CD4-positive, CD25-positive, alpha-beta regulatory T cell (primary cell): Measurements from ENCODE around the gene STARD10. TPM values are rescaled to one million over a fixed set of nuclear protein-coding genes. Genes with fewer than 3 reads are reported as not detected.

Experiments used
- ATAC-seq, 2 donors: fragments of 150-1000 bp; cut with Tn5 transposase; one replicate each; pipeline ENCODE4 v1.10.0; 2021; ENCODE audit warnings: low read depth in 2 of 2, moderate number of reproducible peaks in 2 of 2, moderate library complexity in 1 of 2
- DNase-seq, 3 donors: peaks; one replicate each; pipeline versions ENCODE4 v3.0.0 to v3.0.0-alpha.2; 2012 to 2022; ENCODE audit warnings: mixed read lengths in 1 of 3
- H3K27ac ChIP-seq: one replicate; pipeline ENCODE4 v1.7.0; 2013; ENCODE audit warnings: mild to moderate bottlenecking, low read length; ENCODE audit not compliant: insufficient read depth, poor library complexity, severe bottlenecking
- H3K27me3 ChIP-seq: one replicate; pipeline ENCODE4 v1.7.0; 2013; ENCODE audit warnings: low read length; ENCODE audit not compliant: control insufficient read depth, insufficient read depth
- H3K36me3 ChIP-seq: one replicate; pipeline ENCODE4 v1.7.0; 2013; ENCODE audit warnings: mild to moderate bottlenecking, low read length, moderate library complexity; ENCODE audit not compliant: control insufficient read depth, insufficient read depth
- H3K4me1 ChIP-seq: 2 replicates; pipeline ENCODE4 v1.7.0; 2013; ENCODE audit warnings: mild to moderate bottlenecking, low read length; ENCODE audit not compliant: insufficient read depth, control insufficient read depth, poor library complexity, severe bottlenecking
- H3K4me3 ChIP-seq: one replicate; pipeline ENCODE4 v1.7.0; 2013; ENCODE audit warnings: low read depth, mild to moderate bottlenecking, low read length, moderate library complexity
- H3K9me3 ChIP-seq, 2 experiments: 1 replicate in 1 of 2; 2 replicates in 1 of 2; pipeline ENCODE4 v1.7.0; 2013; ENCODE audit warnings: low read length in 2 of 2, mild to moderate bottlenecking in 1 of 2, moderate library complexity in 1 of 2; ENCODE audit not compliant: control insufficient read depth in 2 of 2
- H3K27ac Mint-ChIP-seq, 3 donors: one replicate each; pipeline ENCODE4 v1.8.0; 2020 to 2022; ENCODE audit warnings: mild to moderate bottlenecking in 3 of 3, mixed read lengths in 3 of 3, moderate library complexity in 2 of 3
- H3K27me3 Mint-ChIP-seq: one replicate; pipeline ENCODE4 v1.8.0; 2022; ENCODE audit warnings: mild to moderate bottlenecking, mixed read lengths
- H3K36me3 Mint-ChIP-seq: one replicate; pipeline ENCODE4 v1.8.0; 2020; ENCODE audit warnings: mixed read lengths
- H3K4me1 Mint-ChIP-seq, 4 donors: one replicate each; pipeline ENCODE4 v1.8.0; 2020 to 2022; ENCODE audit warnings: mixed read lengths in 4 of 4, mild to moderate bottlenecking in 1 of 4
- H3K4me3 Mint-ChIP-seq, 4 donors: one replicate each; pipeline ENCODE4 v1.8.0; 2020 to 2022; ENCODE audit warnings: mild to moderate bottlenecking in 4 of 4, mixed read lengths in 4 of 4, moderate library complexity in 3 of 4
- H3K9me3 Mint-ChIP-seq, 7 donors: one replicate each; pipeline ENCODE4 v1.8.0; 2020 to 2022; ENCODE audit warnings: mixed read lengths in 7 of 7, mild to moderate bottlenecking in 3 of 7, moderate library complexity in 2 of 7
- polyA plus RNA-seq, 4 donors: library from polyadenylated mRNA; unstranded; fragments of 300-500 nt; fragmentation: Illumina TruSeq; gene quantifications; one replicate each; pipeline ENCODE4 v1.2.3, GENCODE V29; 2021
- total RNA-seq: library from RNA; stranded (reverse); gene quantifications from one replicate; pipeline ENCODE4 v1.2.3, GENCODE V29; 2022

The STARD10 gene
- total and polyA plus RNA-seq, 5 donors from 2014 or later = 11.2 to 16.8 (median 13.9) TPM

- no peaks in the 10 kb centered on the region for H3K36me3 Mint-ChIP-seq
- no peaks in the 10 kb centered on the region for H3K9me3 Mint-ChIP-seq
- H3K27me3 Mint-ChIP-seq = peaks cover 4% of the 10 kb centered on the region
- H3K27me3 ChIP-seq = no peaks in the 10 kb centered on the region
- DNase-seq (no peak), ATAC-seq (no peak)
- H3K36me3 ChIP-seq = no peaks in the 10 kb centered on the region
- H3K27ac Mint-ChIP-seq = no peak overlapping the region
- peaks cover 21% of the 10 kb centered on the region for H3K4me1 ChIP-seq
- H3K27ac ChIP-seq = no peak overlapping the region
- peaks cover 0 to 22% (median 8%) of the 10 kb centered on the region in 4 donors for H3K4me1 Mint-ChIP-seq
- no peak overlapping the region for H3K4me3 Mint-ChIP-seq
- H3K9me3 ChIP-seq = no peaks in the 10 kb centered on the region
- no peak overlapping the region for H3K4me3 ChIP-seq
Measured at GRCh38 chr11:72784662-72785061, 9.2 kb downstream of the STARD10 start.

- no peaks in the 10 kb centered on the region for H3K36me3 Mint-ChIP-seq
- no peak for ATAC-seq
- no peaks in the 10 kb centered on the region for H3K9me3 Mint-ChIP-seq
- peak overlapping the region in 1 of 3 donors; percentile 43 for H3K27ac Mint-ChIP-seq
- peaks cover 4% of the 10 kb centered on the region for H3K27me3 Mint-ChIP-seq
- H3K4me3 Mint-ChIP-seq = peak overlapping the region; percentile 83 to 92 (median 90)
- Histone ChIP-seq H3K27ac (no peak overlapping the region), H3K27me3 (no peaks in the 10 kb centered on the region), H3K36me3 (no peaks in the 10 kb centered on the region), H3K9me3 (no peaks in the 10 kb centered on the region), H3K4me3 (no peak overlapping the region), H3K4me1 (peaks cover 21% of the 10 kb centered on the region)
- H3K4me1 Mint-ChIP-seq = peaks cover 0 to 32% (median 11%) of the 10 kb centered on the region in 4 donors
- DNase-seq = no peak
Measured at GRCh38 chr11:72783144-72783905, 10.5 kb downstream of the STARD10 start.

- Mint-ChIP-seq H3K36me3 (no peaks in the 10 kb centered on the region), H3K27ac (peak overlapping the region; percentile 43 to 83 (median 74)), H3K9me3 (no peaks in the 10 kb centered on the region), H3K4me3 (peak overlapping the region; percentile 83 to 92 (median 90)), H3K4me1 (peaks cover 0 to 39% (median 11%) of the 10 kb centered on the region in 4 donors), H3K27me3 (no peaks in the 10 kb centered on the region)
- Histone ChIP-seq H3K27ac (no peak overlapping the region), H3K4me1 (peaks cover 21% of the 10 kb centered on the region), H3K36me3 (no peaks in the 10 kb centered on the region), H3K9me3 (no peaks in the 10 kb centered on the region), H3K27me3 (no peaks in the 10 kb centered on the region), H3K4me3 (peak overlapping the region; percentile 64)
- no peak for DNase-seq
- ATAC-seq = peak; percentile 13 to 35
Measured at GRCh38 chr11:72782081-72782920, 11.5 kb downstream of the STARD10 start.

GRCh38 chr11:72781313-72782080, 12.3 kb downstream of the STARD10 start:
- H3K27me3 ChIP-seq = no peaks in the 10 kb centered on the region
- ATAC-seq = peak; percentile 57 to 58
- peak; percentile 42 to 71 (median 47) for DNase-seq
- peak overlapping the region; percentile 64 for H3K4me3 ChIP-seq
- Mint-ChIP-seq H3K4me3 (peak overlapping the region; percentile 87 to 92 (median 90)), H3K27me3 (no peaks in the 10 kb centered on the region), H3K27ac (peak overlapping the region; percentile 43 to 83 (median 74)), H3K4me1 (peaks cover 0 to 40% (median 11%) of the 10 kb centered on the region in 4 donors), H3K36me3 (no peaks in the 10 kb centered on the region), H3K9me3 (no peaks in the 10 kb centered on the region)
- no peaks in the 10 kb centered on the region for H3K36me3 ChIP-seq
- no peaks in the 10 kb centered on the region for H3K9me3 ChIP-seq
- H3K4me1 ChIP-seq = peaks cover 21% of the 10 kb centered on the region
- no peak overlapping the region for H3K27ac ChIP-seq

GRCh38 chr11:72781063-72781312, 12.9 kb downstream of the STARD10 start:
- Histone ChIP-seq H3K27ac (no peak overlapping the region), H3K4me3 (peak overlapping the region; percentile 19), H3K4me1 (peaks cover 21% of the 10 kb centered on the region), H3K9me3 (no peaks in the 10 kb centered on the region), H3K36me3 (no peaks in the 10 kb centered on the region), H3K27me3 (no peaks in the 10 kb centered on the region)
- no peak for ATAC-seq
- DNase-seq = no peak
- Mint-ChIP-seq H3K36me3 (no peaks in the 10 kb centered on the region), H3K4me1 (peaks cover 0 to 45% (median 11%) of the 10 kb centered on the region in 4 donors), H3K4me3 (peak overlapping the region in 3 of 4 donors; percentile 87 to 88 (median 88)), H3K9me3 (no peaks in the 10 kb centered on the region), H3K27me3 (no peaks in the 10 kb centered on the region), H3K27ac (no peak overlapping the region)

- Mint-ChIP-seq H3K4me3 (peak overlapping the region; percentile 65 to 88 (median 88)), H3K9me3 (no peaks in the 10 kb centered on the region), H3K27ac (peak overlapping the region in 1 of 3 donors; percentile 90), H3K36me3 (no peaks in the 10 kb centered on the region), H3K4me1 (peaks cover 0 to 49% (median 11%) of the 10 kb centered on the region in 4 donors), H3K27me3 (no peaks in the 10 kb centered on the region)
- no peaks in the 10 kb centered on the region for H3K27me3 ChIP-seq
- no peak overlapping the region for H3K27ac ChIP-seq
- H3K36me3 ChIP-seq = no peaks in the 10 kb centered on the region
- no peaks in the 10 kb centered on the region for H3K9me3 ChIP-seq
- DNase-seq (no peak), ATAC-seq (no peak)
- H3K4me3 ChIP-seq = peak overlapping the region; percentile 19
- H3K4me1 ChIP-seq = peaks cover 21% of the 10 kb centered on the region
Measured at GRCh38 chr11:72780296-72781062, 13.4 kb downstream of the STARD10 start.
